ENCODE results near the gene USP34. TPM values are rescaled to one million over a fixed set of nuclear protein-coding genes. Genes with fewer than 3 reads are reported as not detected.
"Not testable (repeated sequence)": the region's sequence is repeated elsewhere in the genome, so short reads cannot be mapped to it uniquely, and the experiment has no call there.

USP34 gene
- total and polyA plus RNA-seq, 5 donors = 37.3 to 78.0 (median 61.4) TPM

DNA sequence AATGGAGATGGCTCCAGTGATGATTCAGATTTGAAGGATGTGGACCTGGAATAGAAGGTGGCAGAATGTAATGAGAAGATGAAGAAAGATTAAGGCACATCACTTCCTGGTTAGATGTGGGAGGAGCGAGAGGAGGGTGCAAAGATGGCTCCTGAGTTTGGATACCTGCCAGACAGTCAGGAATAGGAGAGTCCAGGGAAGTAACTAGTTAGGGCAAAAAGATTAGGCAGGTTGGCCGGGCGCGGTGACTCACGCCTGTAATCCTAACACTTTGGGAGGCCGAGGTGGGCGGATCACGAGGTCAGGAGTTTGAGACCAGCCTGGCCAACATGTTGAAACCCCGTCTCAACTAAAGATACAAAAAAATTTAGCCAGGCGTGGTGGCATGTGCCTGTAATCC lies 303.3 kb downstream of the USP34 start:
- DNase-seq (no peak), ATAC-seq (no peak)
- intact Hi-C loops (cut with DNase I) = no loop called here
- H3K27ac ChIP-seq (ENCODE audit: low read length) = no peak overlapping the region
- no peaks in the 10 kb centered on the region for H3K9me3 ChIP-seq (ENCODE audit: control insufficient read depth, low read length)
- H3K4me3 ChIP-seq (ENCODE audit: low read length) = no peak overlapping the region
- H3K27me3 ChIP-seq (ENCODE audit: control insufficient read depth, insufficient read depth) = no peaks in the 10 kb centered on the region
- H3K4me1 ChIP-seq (ENCODE audit: control insufficient read depth, insufficient read depth, low read length) = no peaks in the 10 kb centered on the region
- 95% methylated on average over 10 of the region's 10 CpGs for WGBS

DNA sequence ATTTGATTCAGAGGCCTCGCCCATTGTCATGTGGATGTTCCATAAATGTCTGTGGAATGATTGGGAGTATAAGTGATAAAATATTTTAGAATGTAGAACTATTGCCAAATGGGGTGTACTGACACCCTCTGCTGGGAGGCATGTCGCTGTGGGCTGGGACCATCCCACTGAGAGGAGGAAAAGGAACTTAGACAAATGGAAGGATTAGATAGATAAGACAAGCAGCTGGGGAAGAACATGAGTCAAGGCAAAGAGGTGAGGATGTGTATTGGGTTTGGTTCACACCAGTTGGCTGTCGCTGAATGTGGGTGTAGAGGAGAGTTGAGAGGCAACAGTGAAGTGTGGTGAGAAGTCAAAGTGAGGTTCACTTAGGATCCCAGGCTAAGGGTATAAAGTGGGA lies 304.9 kb downstream of the USP34 start:
- 62% methylated on average over 3 of the region's 3 CpGs for WGBS
- intact Hi-C loops (cut with DNase I) = no loop called here
- Histone ChIP-seq H3K27ac (ENCODE audit: low read length) (no peak overlapping the region), H3K9me3 (ENCODE audit: control insufficient read depth, low read length) (no peaks in the 10 kb centered on the region), H3K4me3 (ENCODE audit: low read length) (no peak overlapping the region), H3K4me1 (ENCODE audit: control insufficient read depth, insufficient read depth, low read length) (no peaks in the 10 kb centered on the region), H3K27me3 (ENCODE audit: control insufficient read depth, insufficient read depth) (no peaks in the 10 kb centered on the region)
- no peak for ATAC-seq
- DNase-seq = no peak

GRCh38 chr2:61165082-61165481 lies 305.8 kb downstream of the USP34 start:
- H3K27ac ChIP-seq (ENCODE audit: low read length); H3K4me1 ChIP-seq (ENCODE audit: control insufficient read depth, insufficient read depth, low read length); H3K27me3 ChIP-seq (ENCODE audit: control insufficient read depth, insufficient read depth); ATAC-seq; H3K4me3 ChIP-seq (ENCODE audit: low read length); H3K9me3 ChIP-seq (ENCODE audit: control insufficient read depth, low read length); DNase-seq; intact Hi-C loops (cut with DNase I): not testable (repeated sequence)
- WGBS = 96% methylated on average over 7 of the region's 7 CpGs

- intact Hi-C loops (cut with DNase I) = no loop called here
- Histone ChIP-seq H3K4me1 (ENCODE audit: control insufficient read depth, insufficient read depth, low read length) (no peaks in the 10 kb centered on the region), H3K9me3 (ENCODE audit: control insufficient read depth, low read length) (no peaks in the 10 kb centered on the region), H3K4me3 (ENCODE audit: low read length) (no peak overlapping the region), H3K27me3 (ENCODE audit: control insufficient read depth, insufficient read depth) (no peaks in the 10 kb centered on the region), H3K27ac (ENCODE audit: low read length) (no peak overlapping the region)
- 87% methylated on average over 5 of the region's 5 CpGs for WGBS
- DNase-seq = no peak
- ATAC-seq = no peak
Observed at GRCh38 chr2:61162721-61163120, 308.2 kb downstream of the USP34 start.

GRCh38 chr2:61161888-61162287 lies 309.0 kb downstream of the USP34 start, which contains the start of gene C2orf74:
Gene C2orf74 (plus strand): TSS chr2:61162188. CDS start chr2:61162515, 327 bp downstream.
- ATAC-seq = no peak
- WGBS = 92% methylated on average over 5 of the region's 5 CpGs

DNA sequence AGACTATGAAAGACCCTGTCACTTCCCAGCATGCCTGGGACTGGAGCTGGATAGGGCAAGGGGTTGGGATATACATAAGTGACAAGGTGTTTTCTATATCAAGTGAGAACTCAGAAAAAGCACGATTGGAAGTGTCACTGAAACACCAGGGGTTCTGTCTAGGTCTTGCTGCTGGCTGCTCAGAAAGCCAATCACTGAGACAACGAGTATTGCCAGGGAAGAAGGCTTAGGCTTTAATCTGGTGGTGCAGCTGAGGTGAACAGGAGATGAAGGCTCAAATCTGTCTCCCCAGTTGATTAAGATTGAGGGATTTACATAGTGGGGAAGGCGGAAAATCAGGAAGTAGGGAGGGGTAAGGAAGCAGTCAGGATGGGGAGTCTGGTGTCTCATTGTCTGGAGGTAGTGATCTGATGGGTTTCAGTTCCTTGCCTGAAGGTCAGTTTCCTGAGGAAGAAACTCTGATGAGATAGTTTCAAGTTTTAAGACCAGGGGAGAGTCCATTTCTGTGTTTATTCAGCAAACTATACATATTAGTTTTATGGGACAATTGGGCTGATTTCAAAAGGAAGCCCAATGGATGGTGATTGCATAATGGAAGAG lies 312.4 kb downstream of the USP34 start:
- intact Hi-C loops (cut with DNase I) = no loop called here

More at GRCh38 chr2:61161888-61162287, 309.0 kb downstream of the USP34 start, which contains the start of gene C2orf74:
- no peak within 1 kb of the TSS for H3K4me3 ChIP-seq (ENCODE audit: low read length)
- no peak within 1 kb of the TSS for H3K27ac ChIP-seq (ENCODE audit: low read length)
- H3K4me1 ChIP-seq (ENCODE audit: control insufficient read depth, insufficient read depth, low read length) = no peaks in the 10 kb centered on the region
- intact Hi-C loops (cut with DNase I) = no loop called here
- no peak for DNase-seq
- H3K9me3 ChIP-seq (ENCODE audit: control insufficient read depth, low read length) = no peaks in the 10 kb centered on the region
- H3K27me3 ChIP-seq (ENCODE audit: control insufficient read depth, insufficient read depth) = no peaks in the 10 kb centered on the region

DNA sequence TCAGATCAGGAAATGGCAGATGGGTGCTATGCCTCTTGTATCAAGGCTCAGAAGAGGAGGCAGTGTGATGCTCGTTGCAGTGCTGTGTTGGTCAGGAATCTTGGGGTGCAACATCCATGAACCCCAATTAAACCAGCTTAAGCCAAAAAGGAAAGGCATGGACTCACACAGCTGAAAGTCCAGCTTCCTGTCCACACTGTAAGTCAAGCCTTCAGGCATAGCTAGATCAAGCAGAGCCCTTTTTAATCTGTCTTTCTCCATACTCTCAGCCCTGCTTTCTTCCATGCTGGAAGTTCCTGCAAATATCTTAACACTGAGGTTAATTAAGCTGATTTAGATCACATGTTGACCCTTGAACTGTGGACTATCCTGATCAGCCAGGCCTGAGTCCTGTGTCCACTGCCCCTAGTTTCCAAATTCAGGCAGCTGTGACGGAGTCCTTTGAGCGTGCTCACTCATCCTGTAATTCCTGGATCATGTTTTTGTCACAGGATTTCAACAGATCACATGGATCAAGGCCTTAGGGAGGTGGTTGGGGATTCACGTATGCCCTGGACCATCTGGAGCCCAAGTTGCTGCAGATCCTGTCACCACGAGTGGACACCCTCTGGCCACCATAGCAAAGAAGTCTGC lies 313.4 kb downstream of the USP34 start:
- DNase-seq = no peak
- no peak overlapping the region for H3K4me3 ChIP-seq (ENCODE audit: low read length)
- no peak overlapping the region for H3K27ac ChIP-seq (ENCODE audit: low read length)
- H3K4me1 ChIP-seq (ENCODE audit: control insufficient read depth, insufficient read depth, low read length) = no peaks in the 10 kb centered on the region
- intact Hi-C loops (cut with DNase I) = no loop called here
- WGBS = 94% methylated on average over 5 of the region's 5 CpGs
- no peak for ATAC-seq
- no peaks in the 10 kb centered on the region for H3K27me3 ChIP-seq (ENCODE audit: control insufficient read depth, insufficient read depth)
- H3K9me3 ChIP-seq (ENCODE audit: control insufficient read depth, low read length) = no peaks in the 10 kb centered on the region

More for the DNA sequence above, 312.4 kb downstream of the USP34 start:
- no peaks in the 10 kb centered on the region for H3K27me3 ChIP-seq (ENCODE audit: control insufficient read depth, insufficient read depth)
- H3K4me3 ChIP-seq (ENCODE audit: low read length) = no peak overlapping the region
- no peak for ATAC-seq
- no peak for DNase-seq
- H3K4me1 ChIP-seq (ENCODE audit: control insufficient read depth, insufficient read depth, low read length) = no peaks in the 10 kb centered on the region
- no peak overlapping the region for H3K27ac ChIP-seq (ENCODE audit: low read length)
- 58% methylated on average over 3 of the region's 3 CpGs for WGBS
- no peaks in the 10 kb centered on the region for H3K9me3 ChIP-seq (ENCODE audit: control insufficient read depth, low read length)

- Histone ChIP-seq H3K9me3 (ENCODE audit: control insufficient read depth, low read length) (no peaks in the 10 kb centered on the region), H3K27me3 (ENCODE audit: control insufficient read depth, insufficient read depth) (no peaks in the 10 kb centered on the region), H3K27ac (ENCODE audit: low read length) (no peak overlapping the region), H3K4me3 (ENCODE audit: low read length) (no peak overlapping the region), H3K4me1 (ENCODE audit: control insufficient read depth, insufficient read depth, low read length) (no peaks in the 10 kb centered on the region)
- DNase-seq (no peak), ATAC-seq (no peak)
- 98% methylated on average over 1 of the region's 1 CpG for WGBS
- intact Hi-C loops (cut with DNase I) = no loop called here
Observed at GRCh38 chr2:61151436-61151835, 319.5 kb downstream of the USP34 start.

DNA sequence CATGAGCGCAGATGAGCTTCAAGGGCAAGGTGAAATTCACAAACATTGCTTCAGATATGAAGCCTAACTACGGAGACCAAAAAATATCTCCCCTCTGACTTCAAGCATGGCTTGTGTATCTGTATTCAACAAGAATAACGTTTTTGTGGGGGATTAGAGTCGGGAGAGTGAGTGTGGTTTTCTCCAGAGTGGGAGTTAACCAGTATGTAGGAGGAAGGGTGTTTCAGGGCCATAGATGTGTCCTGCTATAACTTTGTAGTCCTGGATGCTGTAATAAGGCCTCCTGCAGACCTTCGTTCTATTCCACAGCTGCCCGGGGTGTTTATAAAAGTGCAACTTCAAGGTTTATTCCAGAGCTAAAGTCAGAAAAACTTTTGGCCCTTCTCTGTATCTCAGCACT lies 321.8 kb downstream of the USP34 start:
- ATAC-seq (no peak), DNase-seq (no peak)
- 90% methylated on average over 6 of the region's 6 CpGs for WGBS
- H3K27me3 ChIP-seq (ENCODE audit: control insufficient read depth, insufficient read depth) = no peaks in the 10 kb centered on the region
- intact Hi-C loops (cut with DNase I) = no loop called here
- peaks cover 3% of the 10 kb centered on the region for H3K4me1 ChIP-seq (ENCODE audit: control insufficient read depth, insufficient read depth, low read length)
- H3K9me3 ChIP-seq (ENCODE audit: control insufficient read depth, low read length) = no peaks in the 10 kb centered on the region
- no peak overlapping the region for H3K27ac ChIP-seq (ENCODE audit: low read length)
- no peak overlapping the region for H3K4me3 ChIP-seq (ENCODE audit: low read length)

DNA sequence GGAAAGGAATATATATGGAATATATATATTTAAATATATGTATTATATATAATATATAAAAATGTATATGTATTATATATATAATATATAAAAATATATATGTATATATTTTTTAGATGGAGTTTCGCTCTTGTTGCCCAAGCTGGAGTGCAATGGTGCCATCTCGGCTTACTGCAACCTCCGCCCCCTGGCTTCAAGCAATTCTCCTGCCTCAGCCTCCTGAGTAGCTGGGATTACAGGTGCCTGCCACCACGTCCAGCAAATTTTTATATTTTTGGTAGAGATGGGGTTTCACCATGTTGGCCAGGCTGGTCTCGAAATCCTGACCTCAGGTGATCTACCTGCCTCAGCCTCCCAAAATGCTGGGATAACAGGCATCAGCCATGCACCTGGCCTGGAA lies 322.8 kb downstream of the USP34 start:
- H3K27me3 ChIP-seq (ENCODE audit: control insufficient read depth, insufficient read depth); DNase-seq; H3K4me3 ChIP-seq (ENCODE audit: low read length); ATAC-seq; H3K9me3 ChIP-seq (ENCODE audit: control insufficient read depth, low read length); H3K27ac ChIP-seq (ENCODE audit: low read length); H3K4me1 ChIP-seq (ENCODE audit: control insufficient read depth, insufficient read depth, low read length); intact Hi-C loops (cut with DNase I): not testable (repeated sequence)
- WGBS = 98% methylated on average over 5 of the region's 5 CpGs

DNA sequence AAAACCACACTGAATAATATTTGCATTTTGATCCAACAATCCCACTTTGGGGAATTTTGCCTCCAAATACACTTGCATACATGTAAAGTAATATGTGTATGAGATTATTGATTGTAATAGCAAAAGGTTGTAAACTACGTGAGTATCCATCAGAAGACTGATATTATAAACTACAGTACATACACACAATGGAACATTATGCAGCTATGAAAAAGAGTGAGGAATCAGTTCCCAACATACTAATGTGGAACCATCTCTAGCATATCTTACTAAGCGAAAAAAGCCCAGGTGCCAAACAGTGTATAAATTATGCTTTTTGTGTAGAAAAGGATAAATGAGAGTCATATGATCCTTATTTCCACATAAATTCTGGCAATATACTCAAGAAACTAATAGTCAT lies 324.9 kb downstream of the USP34 start:
- intact Hi-C loops (cut with DNase I) = no loop called here
- Histone ChIP-seq H3K4me3 (ENCODE audit: low read length) (no peak overlapping the region), H3K9me3 (ENCODE audit: control insufficient read depth, low read length) (no peaks in the 10 kb centered on the region), H3K27ac (ENCODE audit: low read length) (no peak overlapping the region), H3K27me3 (ENCODE audit: control insufficient read depth, insufficient read depth) (no peaks in the 10 kb centered on the region), H3K4me1 (ENCODE audit: control insufficient read depth, insufficient read depth, low read length) (peaks cover 3% of the 10 kb centered on the region)
- over 99% methylated on average over 2 of the region's 2 CpGs for WGBS
- ATAC-seq (no peak), DNase-seq (no peak)
